ENCODE measurements around the gene ABCG1. TPM values are rescaled to one million over a fixed set of nuclear protein-coding genes. Genes with fewer than 3 reads are reported as not detected.
A peak's percentile ranks its signal among the peaks of the same experiment; 100 is the strongest.

Gene ABCG1
- total RNA-seq, 3 donors from 2014 or later, result 44.4 to 67.0 (median 56.8) TPM

- DNase-seq, result no peak
- intact Hi-C loops (cut with DNase I, micrococcal nuclease), result no loop called here
These were observed 9.8 kb downstream of the ABCG1 start for GRCh38 chr21:42228709-42229220.

GRCh38 chr21:42229676-42230075 is 10.7 kb downstream of the ABCG1 start:
- no peak for DNase-seq
- no peaks in the 10 kb centered on the region for H3K9me3 ChIP-seq
- no peaks in the 10 kb centered on the region for H3K36me3 ChIP-seq (ENCODE audit: low read depth)
- intact Hi-C loops (cut with DNase I, micrococcal nuclease), result no loop called here
- H3K4me3 ChIP-seq, result no peak overlapping the region
- no peak for TF ChIP-seq CTCF (IDR thresholded peaks at IDR 0.05)
- peaks cover 63% of the 10 kb centered on the region for H3K4me1 ChIP-seq (ENCODE audit: low read depth)
- no peak for ATAC-seq

More at GRCh38 chr21:42228709-42229220, 9.8 kb downstream of the ABCG1 start:
- ATAC-seq, result no peak
- no peak overlapping the region for H3K4me3 ChIP-seq
- H3K36me3 ChIP-seq (ENCODE audit: low read depth), result no peaks in the 10 kb centered on the region
- no peaks in the 10 kb centered on the region for H3K9me3 ChIP-seq
- TF ChIP-seq CTCF (IDR thresholded peaks at IDR 0.05), result no peak
- H3K4me1 ChIP-seq (ENCODE audit: low read depth), result peaks cover 56% of the 10 kb centered on the region

GRCh38 chr21:42230178-42230577 is 11.2 kb downstream of the ABCG1 start:
- Histone ChIP-seq H3K9me3 (no peaks in the 10 kb centered on the region), H3K4me3 (no peak overlapping the region), H3K4me1 (ENCODE audit: low read depth) (peaks cover 62% of the 10 kb centered on the region), H3K36me3 (ENCODE audit: low read depth) (no peaks in the 10 kb centered on the region)
- TF ChIP-seq CTCF (IDR thresholded peaks at IDR 0.05), result no peak
- ATAC-seq (no peak), DNase-seq (no peak)
- intact Hi-C loops (cut with DNase I, micrococcal nuclease), result no loop called here

- DNase-seq, result peak in 1 of 3 donors; percentile 19
- no peak for TF ChIP-seq CTCF (IDR thresholded peaks at IDR 0.05)
- H3K4me3 ChIP-seq, result no peak overlapping the region
- ATAC-seq, result no peak
- no peaks in the 10 kb centered on the region for H3K36me3 ChIP-seq (ENCODE audit: low read depth)
- H3K4me1 ChIP-seq (ENCODE audit: low read depth), result peaks cover 67% of the 10 kb centered on the region
- intact Hi-C loops (cut with DNase I, micrococcal nuclease), result no loop called here
- no peaks in the 10 kb centered on the region for H3K9me3 ChIP-seq
These were observed 11.7 kb downstream of the ABCG1 start for GRCh38 chr21:42230636-42231035.

GRCh38 chr21:42231756-42232155 is 12.8 kb downstream of the ABCG1 start:
- Histone ChIP-seq H3K36me3 (ENCODE audit: low read depth) (no peaks in the 10 kb centered on the region), H3K4me3 (no peak overlapping the region), H3K9me3 (no peaks in the 10 kb centered on the region), H3K4me1 (ENCODE audit: low read depth) (peaks cover 72% of the 10 kb centered on the region)
- intact Hi-C loops (cut with DNase I, micrococcal nuclease), result no loop called here
- DNase-seq, result no peak
- no peak for TF ChIP-seq CTCF (IDR thresholded peaks at IDR 0.05)
- no peak for ATAC-seq
